ENCODE measurements around the gene HES7.
A peak's percentile ranks its signal among the peaks of the same experiment; 100 is the strongest.

HES7 gene

GRCh38 chr17:8155231-8155995 is 31.5 kb upstream of the HES7 start:
- no peak for DNase-seq (ENCODE audit: low read depth)

GRCh38 chr17:8154608-8155155 is 30.8 kb upstream of the HES7 start:
- DNase-seq (ENCODE audit: low read depth): no peak

GRCh38 chr17:8153957-8154607 is 30.2 kb upstream of the HES7 start:
- peak; percentile 97 for DNase-seq (ENCODE audit: low read depth)

GRCh38 chr17:8153525-8153956 is 29.6 kb upstream of the HES7 start:
- peak; percentile 96 for DNase-seq (ENCODE audit: low read depth)

GRCh38 chr17:8153031-8153451 is 29.1 kb upstream of the HES7 start:
- DNase-seq (ENCODE audit: low read depth): no peak

- DNase-seq (ENCODE audit: low read depth): peak; percentile 71
Measured at GRCh38 chr17:8152112-8152775, 28.3 kb upstream of the HES7 start, which contains the start of gene PER1. Gene PER1 (minus strand): TSS chr17:8152404. CDS start chr17:8150706, 1,698 bp downstream.

GRCh38 chr17:8151641-8152111 is 27.8 kb upstream of the HES7 start:
- DNase-seq (ENCODE audit: low read depth): no peak

- peak; percentile 48 for DNase-seq (ENCODE audit: low read depth)
Measured at GRCh38 chr17:8151120-8151640, 27.3 kb upstream of the HES7 start.

GRCh38 chr17:8150194-8151119 is 26.6 kb upstream of the HES7 start:
- no peak for DNase-seq (ENCODE audit: low read depth)

- no peak for DNase-seq (ENCODE audit: low read depth)
Measured at GRCh38 chr17:8149419-8150193, 25.7 kb upstream of the HES7 start.

- no peak for DNase-seq (ENCODE audit: low read depth)
Measured at GRCh38 chr17:8148560-8148959, 24.7 kb upstream of the HES7 start.

- DNase-seq (ENCODE audit: low read depth): no peak
Measured at GRCh38 chr17:8147805-8148404, 24.0 kb upstream of the HES7 start.

GRCh38 chr17:8147141-8147804 is 23.4 kb upstream of the HES7 start:
- no peak for DNase-seq (ENCODE audit: low read depth)

GRCh38 chr17:8146381-8147140 is 22.7 kb upstream of the HES7 start:
- DNase-seq (ENCODE audit: low read depth): no peak

GRCh38 chr17:8145811-8146210 is 21.9 kb upstream of the HES7 start:
- DNase-seq (ENCODE audit: low read depth): no peak

GRCh38 chr17:8144401-8145231 is 20.7 kb upstream of the HES7 start:
- DNase-seq (ENCODE audit: low read depth): no peak

- DNase-seq (ENCODE audit: low read depth): no peak
Measured at GRCh38 chr17:8143581-8144400, 19.9 kb upstream of the HES7 start.
